GM12874 (cell line): ENCODE data around the gene RIMKLA.

Experiments
- TF ChIP-seq, protein P1 (sequence below): IDR thresholded peaks from 2 replicates; pipeline ENCODE4 v1.5.1; 2011; ENCODE audit warnings: low read depth, mild to moderate bottlenecking, control low read depth, low read length, moderate library complexity; ENCODE audit not compliant: insufficient read depth

RIMKLA gene, protein sequence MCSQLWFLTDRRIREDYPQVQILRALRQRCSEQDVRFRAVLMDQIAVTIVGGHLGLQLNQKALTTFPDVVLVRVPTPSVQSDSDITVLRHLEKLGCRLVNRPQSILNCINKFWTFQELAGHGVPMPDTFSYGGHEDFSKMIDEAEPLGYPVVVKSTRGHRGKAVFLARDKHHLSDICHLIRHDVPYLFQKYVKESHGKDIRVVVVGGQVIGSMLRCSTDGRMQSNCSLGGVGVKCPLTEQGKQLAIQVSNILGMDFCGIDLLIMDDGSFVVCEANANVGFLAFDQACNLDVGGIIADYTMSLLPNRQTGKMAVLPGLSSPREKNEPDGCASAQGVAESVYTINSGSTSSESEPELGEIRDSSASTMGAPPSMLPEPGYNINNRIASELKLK

DNA sequence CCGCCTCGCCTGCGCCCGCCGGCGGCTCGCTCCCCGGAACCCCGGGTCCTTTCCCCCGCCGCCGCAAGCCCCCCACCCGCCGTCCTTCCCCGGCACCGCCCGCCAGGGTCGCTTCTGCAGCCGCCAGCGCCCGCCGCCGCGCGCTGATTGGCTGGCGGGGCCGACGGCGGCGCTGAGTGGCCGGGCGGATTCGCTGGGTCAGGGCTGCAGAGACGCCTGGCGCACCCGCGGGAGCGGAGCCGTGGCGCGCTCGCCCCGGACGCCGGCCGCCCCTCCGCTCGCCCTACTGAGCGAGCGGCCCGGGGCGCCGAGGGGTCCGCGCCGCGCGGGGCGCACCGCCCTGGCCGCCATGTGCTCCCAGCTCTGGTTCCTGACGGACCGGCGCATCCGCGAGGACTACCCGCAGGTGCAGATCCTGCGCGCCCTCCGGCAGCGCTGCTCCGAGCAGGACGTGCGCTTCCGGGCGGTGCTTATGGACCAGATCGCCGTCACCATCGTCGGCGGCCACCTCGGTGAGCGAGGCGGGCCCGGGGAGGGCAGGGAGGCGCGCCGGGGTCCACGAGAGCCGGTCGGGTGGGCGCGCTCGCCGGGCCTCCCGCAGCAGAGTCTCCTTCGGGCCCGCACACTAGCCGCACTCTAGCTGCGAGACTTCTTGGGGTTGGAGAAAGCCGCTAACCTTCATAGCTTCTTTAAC lies at the start of gene RIMKLA:
Gene RIMKLA (plus strand): TSS at position 207 of the 694 bp plus-strand sequence. CDS start 143 bp downstream, at position 350.
- TF ChIP-seq, protein P1, sequence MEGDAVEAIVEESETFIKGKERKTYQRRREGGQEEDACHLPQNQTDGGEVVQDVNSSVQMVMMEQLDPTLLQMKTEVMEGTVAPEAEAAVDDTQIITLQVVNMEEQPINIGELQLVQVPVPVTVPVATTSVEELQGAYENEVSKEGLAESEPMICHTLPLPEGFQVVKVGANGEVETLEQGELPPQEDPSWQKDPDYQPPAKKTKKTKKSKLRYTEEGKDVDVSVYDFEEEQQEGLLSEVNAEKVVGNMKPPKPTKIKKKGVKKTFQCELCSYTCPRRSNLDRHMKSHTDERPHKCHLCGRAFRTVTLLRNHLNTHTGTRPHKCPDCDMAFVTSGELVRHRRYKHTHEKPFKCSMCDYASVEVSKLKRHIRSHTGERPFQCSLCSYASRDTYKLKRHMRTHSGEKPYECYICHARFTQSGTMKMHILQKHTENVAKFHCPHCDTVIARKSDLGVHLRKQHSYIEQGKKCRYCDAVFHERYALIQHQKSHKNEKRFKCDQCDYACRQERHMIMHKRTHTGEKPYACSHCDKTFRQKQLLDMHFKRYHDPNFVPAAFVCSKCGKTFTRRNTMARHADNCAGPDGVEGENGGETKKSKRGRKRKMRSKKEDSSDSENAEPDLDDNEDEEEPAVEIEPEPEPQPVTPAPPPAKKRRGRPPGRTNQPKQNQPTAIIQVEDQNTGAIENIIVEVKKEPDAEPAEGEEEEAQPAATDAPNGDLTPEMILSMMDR: no peak

DNA sequence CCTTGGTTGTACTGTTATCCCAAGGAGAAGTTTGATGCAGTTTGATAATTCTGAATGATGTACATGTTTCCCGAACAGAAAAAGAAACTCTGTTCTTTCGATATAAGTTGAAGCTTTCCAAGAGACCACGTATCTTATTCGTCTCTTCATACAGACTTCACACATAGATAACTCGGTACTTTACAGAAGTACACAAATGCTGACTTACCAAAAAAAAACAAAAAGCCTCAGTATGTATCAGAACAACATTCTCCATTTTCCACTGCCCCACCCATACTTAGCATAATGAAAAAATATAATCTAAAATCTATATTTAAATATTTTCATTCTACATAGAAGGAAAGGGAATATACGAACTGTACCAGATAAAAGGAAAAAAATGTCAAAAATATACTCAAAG lies 47.7 kb upstream of the RIMKLA start:
- TF ChIP-seq, protein P1: no peak

DNA sequence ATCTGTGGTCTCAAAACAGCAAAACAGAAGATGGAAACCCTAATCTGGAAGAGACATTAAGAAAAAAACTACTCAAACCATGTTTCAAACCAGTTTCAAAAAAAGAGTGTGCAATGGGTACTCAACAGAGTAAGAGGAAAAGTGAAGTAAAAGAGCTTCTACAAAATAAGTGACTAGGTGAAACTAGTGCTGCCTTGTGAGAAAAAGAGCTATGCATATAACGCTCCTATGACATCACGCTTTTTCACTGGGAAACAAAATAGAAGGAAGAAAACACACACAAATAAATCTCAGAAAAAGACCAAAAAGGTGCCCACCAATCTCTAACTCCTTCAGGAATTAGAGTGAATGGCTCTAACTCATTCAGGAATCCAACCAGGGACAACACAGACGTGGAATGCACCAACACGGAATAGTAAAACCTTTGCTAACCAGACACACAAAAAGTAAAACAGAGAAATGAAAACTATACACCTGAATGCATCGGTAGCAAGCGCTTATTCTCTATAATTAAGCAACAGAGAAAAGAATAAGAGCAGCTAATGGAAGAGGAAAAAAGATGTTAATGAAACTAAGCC lies 46.8 kb upstream of the RIMKLA start:
- TF ChIP-seq, protein P1: no peak

DNA sequence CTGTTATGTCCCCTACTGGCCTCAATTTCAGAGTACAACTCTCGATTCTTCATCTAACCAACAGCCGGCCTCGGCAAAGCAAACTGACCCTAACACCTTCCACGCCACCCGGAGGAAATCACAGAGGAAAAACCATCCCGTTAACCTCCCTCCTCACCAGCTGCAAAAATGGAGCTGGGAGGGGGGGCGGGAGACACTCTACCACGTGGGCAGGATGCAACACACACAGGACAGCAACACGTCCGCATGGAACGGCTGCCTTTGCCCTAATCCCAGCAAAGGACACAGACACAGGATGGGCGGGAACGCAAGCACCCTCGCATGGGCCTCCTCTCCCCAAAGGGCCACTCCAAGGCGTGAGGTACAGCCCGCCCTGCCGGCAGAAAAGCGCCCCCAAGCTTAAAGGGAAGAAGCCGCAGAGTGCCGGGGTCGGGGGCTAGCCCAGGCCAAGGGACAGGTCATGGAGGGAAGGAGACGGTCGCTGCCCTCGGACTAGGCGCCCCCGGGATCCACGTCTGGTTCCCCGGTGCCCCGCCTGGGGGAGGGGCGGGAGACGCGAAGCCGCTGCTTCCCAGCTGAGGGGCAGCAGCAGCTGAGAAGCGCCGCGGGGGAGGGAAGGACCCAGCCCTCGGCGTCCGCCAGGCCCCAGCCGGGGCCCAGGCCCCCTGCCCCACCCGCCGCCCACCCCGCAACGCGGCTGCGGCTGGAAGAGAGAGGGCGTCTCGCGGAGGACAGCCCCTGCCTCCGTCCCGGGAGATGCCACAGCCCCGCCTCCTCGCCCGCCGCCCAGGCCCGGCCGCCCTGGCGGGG lies 46.1 kb upstream of the RIMKLA start:
- TF ChIP-seq, protein P1: no peak

DNA sequence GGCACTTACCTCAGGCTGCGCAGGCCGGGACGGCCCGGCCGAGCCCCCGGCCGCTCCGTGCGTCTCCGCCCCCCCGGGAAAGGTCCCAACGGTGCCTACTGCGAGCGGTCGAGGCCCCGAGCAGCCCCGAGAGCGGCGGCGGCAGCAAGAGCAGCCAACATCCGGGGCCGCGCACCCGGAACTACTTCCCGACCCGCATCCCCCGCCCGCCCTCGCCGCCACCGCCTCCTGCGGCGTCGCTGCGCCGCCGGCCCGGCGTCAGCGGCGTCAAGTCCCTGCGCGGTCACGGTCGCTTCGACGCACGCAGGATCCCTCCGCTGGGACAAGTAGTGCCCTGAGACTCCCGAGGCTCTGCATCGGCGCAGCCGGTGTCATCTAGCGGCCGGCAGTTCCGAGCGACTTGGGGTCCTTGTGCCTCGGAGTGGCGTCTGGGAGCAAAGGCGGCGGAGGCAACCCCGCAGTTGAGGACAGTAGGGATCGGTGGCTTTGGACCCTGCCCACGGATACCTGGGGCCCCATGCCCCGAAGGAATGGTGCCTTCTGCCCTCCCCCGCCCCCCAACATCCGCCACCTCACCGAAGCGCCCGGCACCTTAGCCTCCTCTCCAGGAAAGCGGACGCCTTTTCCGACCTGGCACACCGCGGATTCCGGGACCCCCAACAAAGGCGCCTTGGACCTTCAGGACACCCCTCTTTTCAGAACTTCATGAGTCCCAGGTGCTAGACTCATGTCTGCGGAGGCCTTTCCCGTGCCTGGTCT lies 45.4 kb upstream of the RIMKLA start, which contains the start of gene FOXJ3:
Gene FOXJ3 (minus strand): TSS at position 186 of the 759 bp plus-strand sequence. CDS start 24,142 bp downstream, outside the sequence.
- TF ChIP-seq, protein P1: no peak

DNA sequence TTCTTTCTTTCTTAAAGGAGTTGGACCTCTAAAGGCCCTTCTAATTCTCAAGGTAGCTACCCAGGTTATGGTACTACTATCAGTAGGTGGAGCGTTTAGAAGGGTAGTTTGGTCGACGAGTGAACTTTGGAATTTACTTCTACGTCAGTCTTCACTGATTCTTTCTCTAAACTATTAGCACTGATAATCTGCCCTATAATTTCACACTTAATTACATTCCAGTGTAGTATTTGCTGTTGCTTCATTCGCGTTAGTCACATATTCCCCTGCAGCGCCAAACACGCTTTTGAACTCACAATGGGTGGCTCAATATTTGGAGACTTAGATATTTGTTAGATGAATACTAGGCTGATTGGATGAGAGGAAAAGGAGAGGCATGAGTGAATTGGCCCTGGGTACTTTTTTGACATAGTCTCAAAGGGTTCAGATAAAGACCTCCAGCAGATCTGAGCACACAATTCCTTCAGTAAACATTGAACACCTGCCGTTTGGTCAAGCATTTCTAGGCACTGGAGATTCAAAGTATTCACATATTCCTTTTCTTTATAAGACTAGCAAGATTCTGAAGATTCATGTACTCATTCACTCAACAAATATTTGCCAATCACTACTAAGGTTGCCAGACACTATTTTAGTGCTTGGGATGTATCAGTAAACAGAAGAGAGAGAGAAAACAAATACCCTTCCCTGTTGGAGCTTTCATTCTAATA lies 44.6 kb upstream of the RIMKLA start:
- TF ChIP-seq, protein P1: no peak
